NB4 (cell line): Measurements from ENCODE around the gene PALMD.

Experiments
- DNase-seq: peaks from one replicate; pipeline ENCODE4 v3.0.0; 2010; ENCODE audit warnings: low read depth
- H3K4me3 ChIP-seq: one replicate; pipeline ENCODE4 v1.5.1; 2011; ENCODE audit warnings: mild to moderate bottlenecking, low read depth, low read length, moderate library complexity
- MYC ChIP-seq: IDR thresholded peaks from 2 replicates; pipeline ENCODE4 v1.6.1; 2011; ENCODE audit warnings: low read depth, low read length
- POLR2A ChIP-seq: IDR thresholded peaks from 2 replicates; pipeline ENCODE4 v1.6.1; 2011; ENCODE audit warnings: mild to moderate bottlenecking; ENCODE audit not compliant: insufficient read length; ENCODE audit errors: extremely low read depth
- TF ChIP-seq, protein P1 (sequence below): IDR thresholded peaks from 2 replicates; pipeline ENCODE4 v1.6.1; 2011; ENCODE audit warnings: low read depth, low read length
- TF ChIP-seq, protein P2 (sequence below): IDR thresholded peaks from one replicate; pipeline ENCODE4 v1.5.1; 2012; ENCODE audit warnings: low read depth, low read length

PALMD gene

DNA sequence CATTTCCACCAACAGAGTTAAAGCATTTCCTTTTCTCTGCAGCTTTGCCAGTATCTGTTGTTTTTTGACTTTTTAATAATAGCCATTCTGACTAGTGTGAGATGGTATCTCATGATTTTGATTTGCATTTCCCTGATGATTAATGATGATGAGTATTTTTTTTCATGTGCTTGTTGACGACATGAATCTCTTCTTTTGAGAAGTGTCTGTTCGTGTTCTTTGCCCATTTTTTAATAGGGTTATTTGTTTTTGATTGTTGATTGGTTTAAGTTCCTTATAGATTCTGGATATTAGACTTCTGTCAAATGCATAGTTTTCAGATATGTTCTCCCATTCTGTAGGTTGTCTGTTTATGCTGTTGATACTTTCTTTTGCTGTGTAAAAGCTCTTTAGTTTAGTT is 37.9 kb upstream of the PALMD start:
- DNase-seq, result no peak
- H3K4me3 ChIP-seq, result no peak overlapping the region
- TF ChIP-seq POLR2A (no peak), MYC (no peak)
- TF ChIP-seq, protein P1, sequence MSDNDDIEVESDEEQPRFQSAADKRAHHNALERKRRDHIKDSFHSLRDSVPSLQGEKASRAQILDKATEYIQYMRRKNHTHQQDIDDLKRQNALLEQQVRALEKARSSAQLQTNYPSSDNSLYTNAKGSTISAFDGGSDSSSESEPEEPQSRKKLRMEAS, result no peak
- TF ChIP-seq, protein P2, sequence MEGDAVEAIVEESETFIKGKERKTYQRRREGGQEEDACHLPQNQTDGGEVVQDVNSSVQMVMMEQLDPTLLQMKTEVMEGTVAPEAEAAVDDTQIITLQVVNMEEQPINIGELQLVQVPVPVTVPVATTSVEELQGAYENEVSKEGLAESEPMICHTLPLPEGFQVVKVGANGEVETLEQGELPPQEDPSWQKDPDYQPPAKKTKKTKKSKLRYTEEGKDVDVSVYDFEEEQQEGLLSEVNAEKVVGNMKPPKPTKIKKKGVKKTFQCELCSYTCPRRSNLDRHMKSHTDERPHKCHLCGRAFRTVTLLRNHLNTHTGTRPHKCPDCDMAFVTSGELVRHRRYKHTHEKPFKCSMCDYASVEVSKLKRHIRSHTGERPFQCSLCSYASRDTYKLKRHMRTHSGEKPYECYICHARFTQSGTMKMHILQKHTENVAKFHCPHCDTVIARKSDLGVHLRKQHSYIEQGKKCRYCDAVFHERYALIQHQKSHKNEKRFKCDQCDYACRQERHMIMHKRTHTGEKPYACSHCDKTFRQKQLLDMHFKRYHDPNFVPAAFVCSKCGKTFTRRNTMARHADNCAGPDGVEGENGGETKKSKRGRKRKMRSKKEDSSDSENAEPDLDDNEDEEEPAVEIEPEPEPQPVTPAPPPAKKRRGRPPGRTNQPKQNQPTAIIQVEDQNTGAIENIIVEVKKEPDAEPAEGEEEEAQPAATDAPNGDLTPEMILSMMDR, result no peak

DNA sequence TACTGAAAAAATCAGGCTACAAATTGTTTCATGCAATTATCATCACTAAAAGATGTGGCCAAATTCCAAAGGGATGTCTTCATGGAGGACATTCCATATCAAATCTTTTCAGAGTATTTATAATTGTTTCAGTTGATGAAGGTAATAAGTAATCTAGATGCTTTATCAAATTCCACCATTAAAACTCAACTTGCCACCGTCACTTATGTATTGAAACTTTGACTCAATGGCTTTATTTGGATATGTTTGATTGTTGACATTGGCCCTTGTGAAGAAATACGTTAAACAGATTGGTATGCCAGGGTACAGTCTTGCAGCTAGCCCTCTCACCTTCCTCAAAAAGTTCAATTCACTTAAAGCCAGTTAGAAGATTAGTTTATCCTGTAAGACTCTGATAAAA is 32.2 kb upstream of the PALMD start:
- no peak overlapping the region for H3K4me3 ChIP-seq
- DNase-seq, result no peak
- TF ChIP-seq, protein P1, result no peak
- no peak for TF ChIP-seq MYC
- TF ChIP-seq POLR2A, result no peak
- TF ChIP-seq, protein P2, result no peak

DNA sequence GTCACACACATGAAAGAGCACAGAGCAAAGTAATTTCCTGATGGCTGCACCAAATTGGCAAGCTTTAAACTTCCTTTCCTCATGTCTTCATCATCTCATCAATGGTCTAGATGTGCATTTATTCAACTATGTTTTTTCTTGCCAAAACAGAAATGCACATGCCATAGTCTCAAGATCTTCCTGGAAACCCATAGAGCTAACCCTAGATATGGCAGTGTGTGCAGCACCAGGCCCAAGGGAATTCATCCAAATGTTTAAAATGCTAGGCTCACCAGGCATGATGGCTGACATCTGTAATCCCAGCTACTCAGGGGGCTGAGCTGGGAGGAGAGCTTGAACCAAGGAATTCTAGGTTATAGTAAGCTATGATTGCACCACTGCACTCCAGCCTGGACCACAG is 31.2 kb upstream of the PALMD start:
- DNase-seq, result no peak
- H3K4me3 ChIP-seq, result no peak overlapping the region
- TF ChIP-seq, protein P1, result no peak
- TF ChIP-seq, protein P2, result no peak
- TF ChIP-seq POLR2A (no peak), MYC (no peak)

DNA sequence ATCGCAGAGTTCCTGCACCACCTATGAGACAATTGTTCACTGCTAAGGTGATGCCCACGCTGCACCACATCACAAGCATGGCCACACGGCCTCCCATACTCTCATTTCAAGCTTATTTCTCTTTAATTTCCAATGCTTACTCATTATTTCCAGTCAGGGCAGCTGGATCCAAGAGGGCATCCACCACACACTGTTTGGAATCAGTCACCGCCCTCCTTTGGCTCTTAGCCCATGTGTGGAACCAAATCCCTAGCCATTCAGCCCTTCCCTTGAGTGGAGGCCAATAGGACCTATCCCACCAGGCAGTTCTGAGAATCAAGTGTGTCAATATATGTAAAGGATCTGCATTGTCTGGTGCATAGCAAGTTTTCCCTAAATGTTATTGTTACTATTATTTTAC is 26.3 kb upstream of the PALMD start:
- TF ChIP-seq, protein P1, result no peak
- TF ChIP-seq MYC, result no peak
- TF ChIP-seq, protein P2, result no peak
- no peak for TF ChIP-seq POLR2A
- DNase-seq, result no peak
- no peak overlapping the region for H3K4me3 ChIP-seq

DNA sequence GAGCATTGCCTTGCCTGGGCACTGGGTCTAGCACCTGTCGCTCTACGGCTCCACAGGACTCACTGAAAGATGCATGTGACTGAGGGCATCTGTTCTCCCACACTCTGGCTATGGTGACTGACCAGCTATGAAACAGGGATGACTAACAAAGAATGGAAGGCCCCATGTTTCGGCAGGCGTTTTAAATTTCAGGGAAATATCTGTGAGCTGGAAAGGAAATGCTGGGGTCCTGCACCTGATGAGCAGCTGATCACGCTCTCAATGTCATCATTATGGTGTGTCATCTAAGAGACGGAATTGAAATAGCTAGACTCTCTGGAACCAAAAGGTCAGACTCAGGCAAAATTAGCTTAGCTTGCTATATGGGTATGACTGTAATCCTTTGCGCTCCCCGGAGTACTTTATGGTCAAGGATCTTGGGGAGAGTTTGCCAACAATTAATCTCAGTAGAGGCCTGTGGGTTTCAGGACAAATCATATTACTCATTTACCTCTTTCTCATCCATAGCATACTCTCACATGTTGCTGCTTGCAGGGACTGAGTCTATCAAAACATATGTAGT is 24.5 kb upstream of the PALMD start:
- no peak for DNase-seq

More for the DNA sequence above, 24.5 kb upstream of the PALMD start:
- TF ChIP-seq MYC (no peak), POLR2A (no peak)
- TF ChIP-seq, protein P1, result no peak
- TF ChIP-seq, protein P2, result no peak
- H3K4me3 ChIP-seq, result no peak overlapping the region
